GM12878 (cell line): Measurements from ENCODE around the gene CD84. TPM values are rescaled to one million over a fixed set of nuclear protein-coding genes. Genes with fewer than 3 reads are reported as not detected.

Source experiments
- ATAC-seq: fragments of 200-7000 bp; cut with Tn5 transposase; 3 replicates; pipeline ENCODE4 v1.9.1; 2020; ENCODE audit warnings: mild to moderate bottlenecking, moderate library complexity
- Bru-seq: library from RNA; stranded (reverse); fragments of 400-500 nt; gene quantifications from one replicate; lab custom pipeline; 2021; lab: Mats Ljungman, UMichigan
- BruChase-seq, 2 experiments: library from RNA; stranded (reverse); fragments of 400-500 nt; gene quantifications; one replicate each; lab custom pipeline; 2021; lab: Mats Ljungman, UMichigan
- BruUV-seq: library from RNA; stranded (reverse); fragments of 400-500 nt; replicated peaks from 2 replicates; lab custom pipeline; 2021; lab: Mats Ljungman, UMichigan
- CTCF ChIA-PET: fragments of 300-600 bp; sonication (Branson Sonifier 250); formaldehyde crosslinking; extraction: SDS; loops from one replicate; lab custom pipeline; 2021; ENCODE audit warnings: inconsistent platforms; lab: Yijun Ruan, JAX
- POLR2A ChIA-PET: fragments of 350-600 bp; formaldehyde crosslinking; extraction: SDS; loops from one replicate; lab custom pipeline; 2021; ENCODE audit warnings: inconsistent platforms; lab: Charles Lee
- RAD21 ChIA-PET: fragments of 300-600 bp; sonication (Branson Sonifier 250); formaldehyde crosslinking; loops from one replicate; lab custom pipeline; 2023; ENCODE audit warnings: antibody characterized with exemption; ENCODE audit not compliant: unreplicated experiment; lab: Charles Lee
- SMC1A ChIA-PET: fragments of 300-600 bp; sonication (Branson Sonifier 250); formaldehyde crosslinking; loops from one replicate; lab custom pipeline; 2023; ENCODE audit not compliant: unreplicated experiment, uncharacterized antibody; lab: Charles Lee
- DNase-seq: peaks from one replicate; pipeline ENCODE4 v3.0.0-alpha.2; 2011; ENCODE audit warnings: low read depth, low spot score
- FAIRE-seq: peaks from 3 replicates; lab custom pipeline; 2011; peaks lifted over from hg19 to GRCh38; lab: Jason Lieb, UNC
- H2AFZ ChIP-seq: 2 replicates; pipeline ENCODE4 v1.6.0; 2011; ENCODE audit warnings: low read depth, low read length, control low read depth; ENCODE audit not compliant: control insufficient read depth
- H3K27ac ChIP-seq: 2 replicates; pipeline ENCODE4 v1.5.1; 2011; ENCODE audit warnings: control low read depth; ENCODE audit not compliant: control insufficient read depth, insufficient read depth
- H3K27me3 ChIP-seq, 2 experiments: replicated peaks in 1 of 2; 2 replicates each; pipeline versions ENCODE4 v1.6.0 to v1.6.1; 2011; ENCODE audit warnings: low read length in 1 of 2; ENCODE audit not compliant: control insufficient read depth in 2 of 2, insufficient read depth in 2 of 2
- H3K36me3 ChIP-seq, 2 experiments: 2 replicates each; pipeline ENCODE4 v1.5.1; 2011; ENCODE audit warnings: low read length in 1 of 2; ENCODE audit not compliant: control insufficient read depth in 2 of 2, insufficient read depth in 2 of 2
- H3K4me1 ChIP-seq: 2 replicates; pipeline ENCODE4 v1.6.1; 2011; ENCODE audit warnings: mild to moderate bottlenecking, low read length, moderate library complexity, mixed read lengths; ENCODE audit not compliant: control insufficient read depth, insufficient read depth
- H3K4me2 ChIP-seq: 2 replicates; pipeline ENCODE4 v1.6.0; 2011; ENCODE audit warnings: control low read depth; ENCODE audit not compliant: control insufficient read depth, insufficient read depth
- H3K4me3 ChIP-seq: fragments of 200-600 bp; sonication (generic); 2 replicates; pipeline ENCODE4 v1.5.1; 2016
- H3K79me2 ChIP-seq: 2 replicates; pipeline ENCODE4 v1.6.0; 2011; ENCODE audit warnings: low read length; ENCODE audit not compliant: control insufficient read depth, insufficient read depth
- H3K9ac ChIP-seq: 2 replicates; pipeline ENCODE4 v1.8.0; 2011; ENCODE audit warnings: low read length, control low read depth, mixed read lengths; ENCODE audit not compliant: control insufficient read depth, insufficient read depth
- H3K9me3 ChIP-seq: replicated peaks from 3 replicates; pipeline ENCODE4 v1.5.1; 2011; ENCODE audit warnings: mild to moderate bottlenecking, low read length; ENCODE audit not compliant: control insufficient read depth, insufficient read depth
- H4K20me1 ChIP-seq: 2 replicates; pipeline ENCODE4 v1.6.0; 2011; ENCODE audit not compliant: control insufficient read depth, insufficient read depth
- CEBPB ChIP-seq, 2 experiments: fragments of 150-350 bp in 1 of 2; IDR thresholded peaks; 2 replicates each; pipeline ENCODE4 v1.6.1; 2012 to 2014; ENCODE audit warnings: low read depth in 2 of 2, low read length in 2 of 2, borderline replicate concordance in 1 of 2, inconsistent platforms in 1 of 2
- EED ChIP-seq: sonication (generic); IDR thresholded peaks from 2 replicates; pipeline ENCODE4 v1.6.1; 2016; ENCODE audit warnings: antibody characterized with exemption, low read depth
- HCFC1 ChIP-seq: fragments of 150-350 bp; IDR thresholded peaks from 2 replicates; pipeline ENCODE4 v1.6.1; 2014; ENCODE audit warnings: low read length
- JUNB ChIP-seq: IDR thresholded peaks from 2 replicates; pipeline ENCODE4 v1.6.1; 2016; ENCODE audit warnings: antibody characterized with exemption, mild to moderate bottlenecking
- MEF2A ChIP-seq: IDR thresholded peaks from 2 replicates; pipeline ENCODE4 v1.6.1; 2011; ENCODE audit warnings: low read depth, mild to moderate bottlenecking, low read length, moderate library complexity; ENCODE audit not compliant: insufficient read depth
- PML ChIP-seq: IDR thresholded peaks from 2 replicates; pipeline ENCODE4 v1.6.1; 2012; ENCODE audit warnings: low read length, inconsistent platforms
- ZNF207 ChIP-seq: fragments of 450-650 bp; IDR thresholded peaks from 2 replicates; pipeline ENCODE4 v1.6.1; 2014; ENCODE audit warnings: antibody characterized with exemption, mild to moderate bottlenecking, borderline replicate concordance
- WGBS: methylation state at CpG from one replicate; pipeline ENCODE4 v1.1.6; 2016; ENCODE audit warnings: low lambda C conversion rate; ENCODE audit not compliant: insufficient replicate concordance, insufficient coverage; ENCODE audit errors: missing lambda C conversion rate; 5-methylcytosine and 5-hydroxymethylcytosine counted together
- in situ Hi-C: fragments of 300-500 bp; cut with MboI; formaldehyde crosslinking; loops from 9 replicates; pipeline ENCODE4 v1.14.3; 2018; ENCODE audit warnings: mixed read lengths
- intact Hi-C: fragments of 100-400 bp; cut with micrococcal nuclease; formaldehyde crosslinking; loops from one replicate; pipeline ENCODE4 v1.14.2; 2022; ENCODE audit not compliant: unreplicated experiment
- long read RNA-seq, 2 experiments: library from polyadenylated mRNA; unstranded; transcript quantifications; one replicate each; pipeline ENCODE4 v2.0.0, GENCODE V29; 2019 to 2020
- polyA minus RNA-seq, 3 experiments: library from RNA; depleted of rRNA, polyadenylated mRNA; stranded (reverse); fragments of >200 nt; gene quantifications; 2 replicates each; pipeline ENCODE4 v1.2.3, GENCODE V29; 2011
- polyA plus RNA-seq, 11 experiments: library from polyadenylated mRNA; depleted of rRNA in 4 of 11; unstranded in 6 of 11; stranded (reverse) in 5 of 11; fragments of >200 nt; fragmentation: Nextera tagmentation in 4 of 11; fragmentation: Illumina TruSeq in 1 of 11; extraction: Ambion mirVana in 4 of 11; extraction: Trizol in 1 of 11; gene quantifications; 1 replicate in 1 of 11; 2 replicates in 10 of 11; pipeline versions ENCODE4 v1.2.1 to v1.2.3, GENCODE V29; 2011 to 2016; ENCODE audit warnings: inconsistent platforms in 2 of 11, missing spikeins in 2 of 11, low read depth in 1 of 11
- total RNA-seq, 4 experiments: library from RNA; depleted of rRNA in 3 of 4; stranded (reverse); fragments of >200 nt in 3 of 4; fragmentation: Illumina TruSeq in 1 of 4; extraction: Trizol in 1 of 4; gene quantifications; 2 replicates each; pipeline versions ENCODE4 v1.2.1 to v1.2.3, GENCODE V29; 2013 to 2021
- TF ChIP-seq, protein P1 (sequence below): IDR thresholded peaks from 2 replicates; pipeline ENCODE4 v1.6.1; 2012; ENCODE audit warnings: low read depth, low read length, improper control_type of control experiment
- TF ChIP-seq, protein P2 (sequence below): fragments of 450-650 bp; IDR thresholded peaks from 2 replicates; pipeline ENCODE4 v1.6.1; 2014; ENCODE audit warnings: mild to moderate bottlenecking
- TF ChIP-seq, protein P3 (sequence below): fragments of 450-650 bp; IDR thresholded peaks from 2 replicates; pipeline ENCODE4 v1.6.1; 2018; ENCODE audit warnings: mild to moderate bottlenecking, low read depth, moderate library complexity; ENCODE audit not compliant: partially characterized antibody
- TF ChIP-seq, protein P4 (sequence below): fragments of 150-350 bp; IDR thresholded peaks from 2 replicates; pipeline ENCODE4 v1.6.1; 2014; ENCODE audit warnings: mild to moderate bottlenecking, low read depth, low read length

CD84 gene, protein sequence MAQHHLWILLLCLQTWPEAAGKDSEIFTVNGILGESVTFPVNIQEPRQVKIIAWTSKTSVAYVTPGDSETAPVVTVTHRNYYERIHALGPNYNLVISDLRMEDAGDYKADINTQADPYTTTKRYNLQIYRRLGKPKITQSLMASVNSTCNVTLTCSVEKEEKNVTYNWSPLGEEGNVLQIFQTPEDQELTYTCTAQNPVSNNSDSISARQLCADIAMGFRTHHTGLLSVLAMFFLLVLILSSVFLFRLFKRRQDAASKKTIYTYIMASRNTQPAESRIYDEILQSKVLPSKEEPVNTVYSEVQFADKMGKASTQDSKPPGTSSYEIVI
- total RNA-seq (2013; cell fraction: nucleolus; rRNA removed), result 245 and 258 TPM in 2 replicates
- 12.3 and 15.2 TPM in 2 replicates for total RNA-seq (2014; rRNA removed)
- total RNA-seq (2014; rRNA removed; fragmentation: Illumina TruSeq; extraction: Trizol), result 13.8 and 14.5 TPM in 2 replicates
- total RNA-seq (2021), result 10.4 and 14.2 TPM in 2 replicates
- 12.7 TPM for polyA plus RNA-seq (2011; ENCODE audit: low read depth)
- polyA plus RNA-seq (2011; rRNA removed), result 18.1 and 20.8 TPM in 2 replicates
- polyA plus RNA-seq (2011; cell fraction: cytosol; rRNA removed), result 7.7 and 7.8 TPM in 2 replicates
- 20.4 and 23.3 TPM in 2 replicates for polyA plus RNA-seq (2011; cell fraction: nucleus; rRNA removed)
- polyA plus RNA-seq (2012), result 9.2 and 10.5 TPM in 2 replicates
- polyA plus RNA-seq (2014; fragmentation: Illumina TruSeq; extraction: Trizol), result 20.3 and 26.6 TPM in 2 replicates
- polyA plus RNA-seq (2014; fragmentation: Nextera tagmentation; extraction: Ambion mirVana), result 1 to 10 TPM; 3.4 to 6.8 TPM
- polyA plus RNA-seq (2014; rRNA removed), result 9.3 and 11.2 TPM in 2 replicates
- polyA plus RNA-seq (2016; fragmentation: Nextera tagmentation; extraction: Ambion mirVana), result 1 to 10 TPM; 7.5 to 7.9 TPM
- polyA minus RNA-seq (2011; rRNA and poly(A)+ RNA removed), result 21.3 and 24.2 TPM in 2 replicates
- 2.3 and 2.4 TPM in 2 replicates for polyA minus RNA-seq (2011; cell fraction: cytosol; rRNA and poly(A)+ RNA removed)
- 16.3 and 17.8 TPM in 2 replicates for polyA minus RNA-seq (2011; cell fraction: nucleus; rRNA and poly(A)+ RNA removed)
- Bru-seq, nascent RNA, result percentile 84 among the genes with signal in this experiment
- BruChase-seq, experiment 1, labeled RNA remaining after a 6-hour chase, result percentile 78 among the genes with signal in this experiment
- percentile 81 among the genes with signal in this experiment for BruChase-seq, experiment 2, labeled RNA remaining after a 2-hour chase
- long read RNA-seq, experiment 1, partial matches to known transcripts, result 1 of 2 reads
- long read RNA-seq, experiment 1, other reads (novel, unspliced or antisense), result 1 of 2 reads
- long read RNA-seq, experiment 2, full-length matches to known transcripts, result 19 of 25 reads
- long read RNA-seq, experiment 2, partial matches to known transcripts, result 1 of 25 reads
- long read RNA-seq, experiment 2, other reads (novel, unspliced or antisense), result 5 of 25 reads

DNA sequence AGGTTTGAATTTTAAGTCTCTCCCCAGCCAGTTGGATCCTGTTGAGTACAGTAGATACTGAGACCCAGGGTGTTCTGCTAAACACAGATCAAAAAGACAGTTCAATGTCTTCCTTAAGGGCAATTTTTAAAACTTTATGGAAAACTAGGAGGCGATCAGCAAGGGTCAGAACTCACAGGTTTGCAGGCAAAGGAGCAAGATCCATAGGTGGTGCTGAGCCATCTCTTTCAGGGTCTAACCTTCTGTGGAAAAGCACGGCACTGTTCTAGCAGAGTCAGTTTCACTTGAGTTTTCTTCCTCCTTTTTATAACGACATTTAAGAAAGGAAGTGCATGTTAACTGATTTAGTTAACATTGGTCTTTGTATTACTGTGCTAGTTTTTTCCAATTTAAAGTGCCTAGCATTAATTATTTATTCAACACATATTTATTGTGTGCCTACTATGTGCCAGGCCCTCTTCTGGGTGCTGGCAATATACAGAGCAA, at the start of gene CD84:
Gene CD84, minus strand, starts transcription at position 281 of the 486 bp plus-strand sequence. Its CDS starts 59 bp downstream, at position 222.
- Histone ChIP-seq H2AFZ (peak within 1 kb of the TSS; percentile 92), H3K4me2 (peak within 1 kb of the TSS; percentile 73), H4K20me1 (no peaks in the 10 kb centered on the region), H3K79me2 (peaks cover 40% of the 10 kb centered on the region), H3K27me3 (no peaks in the 10 kb centered on the region), H3K4me3 (peak within 1 kb of the TSS; percentile 63), H3K9ac (peak within 1 kb of the TSS; percentile 91), H3K9me3 (no peaks in the 10 kb centered on the region), H3K36me3 (no peaks in the 10 kb centered on the region), H3K4me1 (peaks cover 30% of the 10 kb centered on the region), H3K27ac (peak within 1 kb of the TSS; percentile 97)
- ChIA-PET POLR2A (interaction anchor here (3.9 to 7.4 kb wide), 3 partner anchors 27 to 148 kb away, joined by 20 to 76 read pairs (median 45); no protein-coding TSS in a partner anchor), SMC1A (interaction anchor here (1.1 to 30.0 kb wide), 8 partner anchors 9 to 149 kb away, joined by 4 to 735 read pairs (median 18); no protein-coding TSS in a partner anchor), RAD21 (interaction anchor here (2.5 to 11.0 kb wide), 4 partner anchors 27 to 150 kb away, joined by 12 to 292 read pairs (median 76); no protein-coding TSS in a partner anchor), CTCF (interaction anchor here (0.6 to 7.1 kb wide), 9 partner anchors 10 to 136 kb away, joined by 3 to 121 read pairs (median 12); no protein-coding TSS in a partner anchor)
- DNase-seq (no peak), FAIRE-seq (no peak), ATAC-seq (peak; percentile 50)
- intact Hi-C loops (loop anchor here (2.0 kb wide), 1 partner anchor 30 kb away; no protein-coding TSS in a partner anchor), in situ Hi-C loops (no loop called here)
- WGBS, result 1% methylated on average over 3 of the region's 3 CpGs
- BruUV-seq, result no TSS peak
- TF ChIP-seq PML (peak; percentile 46; the same call in 1 of the 2 replicates), EED (peak; percentile 14; the same call in 1 of the 2 replicates), MEF2A (no peak), CEBPB (IDR thresholded peaks at IDR 0.05; ENCODE audit: borderline replicate concordance in 1 of 2, low read depth in 2 of 2, low read length in 2 of 2) (no peak), HCFC1 (no peak), JUNB (no peak), ZNF207 (no peak)
- TF ChIP-seq, protein P1, sequence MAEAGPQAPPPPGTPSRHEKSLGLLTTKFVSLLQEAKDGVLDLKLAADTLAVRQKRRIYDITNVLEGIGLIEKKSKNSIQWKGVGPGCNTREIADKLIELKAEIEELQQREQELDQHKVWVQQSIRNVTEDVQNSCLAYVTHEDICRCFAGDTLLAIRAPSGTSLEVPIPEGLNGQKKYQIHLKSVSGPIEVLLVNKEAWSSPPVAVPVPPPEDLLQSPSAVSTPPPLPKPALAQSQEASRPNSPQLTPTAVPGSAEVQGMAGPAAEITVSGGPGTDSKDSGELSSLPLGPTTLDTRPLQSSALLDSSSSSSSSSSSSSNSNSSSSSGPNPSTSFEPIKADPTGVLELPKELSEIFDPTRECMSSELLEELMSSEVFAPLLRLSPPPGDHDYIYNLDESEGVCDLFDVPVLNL, result no peak
- TF ChIP-seq, protein P2, sequence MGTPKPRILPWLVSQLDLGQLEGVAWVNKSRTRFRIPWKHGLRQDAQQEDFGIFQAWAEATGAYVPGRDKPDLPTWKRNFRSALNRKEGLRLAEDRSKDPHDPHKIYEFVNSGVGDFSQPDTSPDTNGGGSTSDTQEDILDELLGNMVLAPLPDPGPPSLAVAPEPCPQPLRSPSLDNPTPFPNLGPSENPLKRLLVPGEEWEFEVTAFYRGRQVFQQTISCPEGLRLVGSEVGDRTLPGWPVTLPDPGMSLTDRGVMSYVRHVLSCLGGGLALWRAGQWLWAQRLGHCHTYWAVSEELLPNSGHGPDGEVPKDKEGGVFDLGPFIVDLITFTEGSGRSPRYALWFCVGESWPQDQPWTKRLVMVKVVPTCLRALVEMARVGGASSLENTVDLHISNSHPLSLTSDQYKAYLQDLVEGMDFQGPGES, result no peak
- TF ChIP-seq, protein P3, sequence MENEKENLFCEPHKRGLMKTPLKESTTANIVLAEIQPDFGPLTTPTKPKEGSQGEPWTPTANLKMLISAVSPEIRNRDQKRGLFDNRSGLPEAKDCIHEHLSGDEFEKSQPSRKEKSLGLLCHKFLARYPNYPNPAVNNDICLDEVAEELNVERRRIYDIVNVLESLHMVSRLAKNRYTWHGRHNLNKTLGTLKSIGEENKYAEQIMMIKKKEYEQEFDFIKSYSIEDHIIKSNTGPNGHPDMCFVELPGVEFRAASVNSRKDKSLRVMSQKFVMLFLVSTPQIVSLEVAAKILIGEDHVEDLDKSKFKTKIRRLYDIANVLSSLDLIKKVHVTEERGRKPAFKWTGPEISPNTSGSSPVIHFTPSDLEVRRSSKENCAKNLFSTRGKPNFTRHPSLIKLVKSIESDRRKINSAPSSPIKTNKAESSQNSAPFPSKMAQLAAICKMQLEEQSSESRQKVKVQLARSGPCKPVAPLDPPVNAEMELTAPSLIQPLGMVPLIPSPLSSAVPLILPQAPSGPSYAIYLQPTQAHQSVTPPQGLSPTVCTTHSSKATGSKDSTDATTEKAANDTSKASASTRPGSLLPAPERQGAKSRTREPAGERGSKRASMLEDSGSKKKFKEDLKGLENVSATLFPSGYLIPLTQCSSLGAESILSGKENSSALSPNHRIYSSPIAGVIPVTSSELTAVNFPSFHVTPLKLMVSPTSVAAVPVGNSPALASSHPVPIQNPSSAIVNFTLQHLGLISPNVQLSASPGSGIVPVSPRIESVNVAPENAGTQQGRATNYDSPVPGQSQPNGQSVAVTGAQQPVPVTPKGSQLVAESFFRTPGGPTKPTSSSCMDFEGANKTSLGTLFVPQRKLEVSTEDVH, result no peak
- TF ChIP-seq, protein P4, sequence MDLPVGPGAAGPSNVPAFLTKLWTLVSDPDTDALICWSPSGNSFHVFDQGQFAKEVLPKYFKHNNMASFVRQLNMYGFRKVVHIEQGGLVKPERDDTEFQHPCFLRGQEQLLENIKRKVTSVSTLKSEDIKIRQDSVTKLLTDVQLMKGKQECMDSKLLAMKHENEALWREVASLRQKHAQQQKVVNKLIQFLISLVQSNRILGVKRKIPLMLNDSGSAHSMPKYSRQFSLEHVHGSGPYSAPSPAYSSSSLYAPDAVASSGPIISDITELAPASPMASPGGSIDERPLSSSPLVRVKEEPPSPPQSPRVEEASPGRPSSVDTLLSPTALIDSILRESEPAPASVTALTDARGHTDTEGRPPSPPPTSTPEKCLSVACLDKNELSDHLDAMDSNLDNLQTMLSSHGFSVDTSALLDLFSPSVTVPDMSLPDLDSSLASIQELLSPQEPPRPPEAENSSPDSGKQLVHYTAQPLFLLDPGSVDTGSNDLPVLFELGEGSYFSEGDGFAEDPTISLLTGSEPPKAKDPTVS, result no peak
